Measurements from ENCODE around the gene VAC14.

DNA sequence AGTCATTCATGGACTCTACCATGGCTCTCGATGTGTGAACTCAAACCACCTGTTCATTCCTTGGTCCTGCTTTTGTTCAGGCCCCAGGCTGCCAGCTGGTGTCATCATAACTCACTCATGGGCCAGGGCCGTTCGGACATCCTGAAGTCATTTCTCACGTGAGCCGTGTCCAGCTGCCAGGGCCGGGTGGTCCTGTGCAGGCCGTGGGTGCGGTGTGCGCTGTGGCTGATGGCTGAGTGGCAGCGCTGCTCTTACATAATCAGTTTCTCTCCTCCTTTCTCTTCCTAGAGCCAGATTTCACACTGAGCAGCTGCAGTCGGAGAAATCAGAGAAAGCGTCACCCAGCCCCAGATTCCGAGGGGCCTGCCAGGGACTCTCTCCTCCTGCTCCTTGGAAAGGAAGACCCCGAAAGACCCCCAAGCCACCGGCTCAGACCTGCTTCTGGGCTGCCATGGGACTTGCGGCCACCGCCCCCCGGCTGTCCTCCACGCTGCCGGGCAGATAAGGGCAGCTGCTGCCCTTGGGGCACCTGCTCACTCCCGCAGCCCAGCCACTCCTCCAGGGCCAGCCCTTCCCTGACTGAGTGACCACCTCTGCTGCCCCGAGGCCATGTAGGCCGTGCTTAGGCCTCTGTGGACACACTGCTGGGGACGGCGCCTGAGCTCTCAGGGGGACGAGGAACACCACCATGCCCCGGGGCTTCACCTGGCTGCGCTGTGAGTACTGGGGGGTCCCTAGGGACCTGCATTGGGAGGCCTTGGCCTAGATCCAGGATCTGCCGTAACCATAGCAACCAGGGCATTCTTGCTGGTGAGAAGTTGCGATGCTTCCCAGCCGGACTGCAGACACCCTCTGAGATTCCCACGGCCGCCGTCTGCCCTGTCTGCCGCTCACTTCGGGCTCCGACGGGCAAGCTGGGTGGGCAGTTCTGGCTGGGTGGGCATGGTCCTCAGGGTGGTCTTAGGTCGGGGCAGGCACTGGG is 154.4 kb downstream of the VAC14 start, which contains the start of gene IL34:
- TF ChIP-seq POLR2AphosphoS5 (IDR thresholded peaks at IDR 0.05; ENCODE audit: low read depth, low read length) (no peak), TAF1 (IDR thresholded peaks at IDR 0.05; ENCODE audit: borderline replicate concordance, insufficient read depth, low read length) (no peak), SIN3A (IDR thresholded peaks at IDR 0.05; ENCODE audit: borderline replicate concordance, insufficient read depth, low read length) (no peak)
